GM12874 (cell line): ENCODE results near the gene PLD5.

Source experiments
- TF ChIP-seq, protein P1 (sequence below): IDR thresholded peaks from 2 replicates; pipeline ENCODE4 v1.5.1; 2011; ENCODE audit warnings: low read depth, mild to moderate bottlenecking, control low read depth, low read length, moderate library complexity; ENCODE audit not compliant: insufficient read depth

PLD5 gene

DNA sequence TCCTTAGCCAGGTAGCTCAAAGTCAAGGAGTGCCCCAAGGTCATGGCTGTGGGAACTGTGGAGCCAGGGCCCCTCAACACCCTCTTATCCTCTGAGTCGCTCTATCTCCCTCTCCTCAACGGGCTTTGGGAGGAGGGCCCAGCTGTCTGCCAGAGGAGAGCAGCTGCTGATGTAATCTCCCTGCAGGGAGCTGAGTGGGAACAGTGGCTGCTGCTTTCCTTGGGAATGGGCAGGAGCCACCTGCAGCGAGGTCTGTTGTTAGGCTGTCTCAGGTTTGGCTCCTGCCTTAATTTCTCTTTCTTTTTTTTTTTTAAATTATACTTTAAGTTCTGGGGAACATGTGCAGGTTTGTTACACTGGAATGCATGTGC, 466.8 kb downstream of the PLD5 start:
- TF ChIP-seq, protein P1, sequence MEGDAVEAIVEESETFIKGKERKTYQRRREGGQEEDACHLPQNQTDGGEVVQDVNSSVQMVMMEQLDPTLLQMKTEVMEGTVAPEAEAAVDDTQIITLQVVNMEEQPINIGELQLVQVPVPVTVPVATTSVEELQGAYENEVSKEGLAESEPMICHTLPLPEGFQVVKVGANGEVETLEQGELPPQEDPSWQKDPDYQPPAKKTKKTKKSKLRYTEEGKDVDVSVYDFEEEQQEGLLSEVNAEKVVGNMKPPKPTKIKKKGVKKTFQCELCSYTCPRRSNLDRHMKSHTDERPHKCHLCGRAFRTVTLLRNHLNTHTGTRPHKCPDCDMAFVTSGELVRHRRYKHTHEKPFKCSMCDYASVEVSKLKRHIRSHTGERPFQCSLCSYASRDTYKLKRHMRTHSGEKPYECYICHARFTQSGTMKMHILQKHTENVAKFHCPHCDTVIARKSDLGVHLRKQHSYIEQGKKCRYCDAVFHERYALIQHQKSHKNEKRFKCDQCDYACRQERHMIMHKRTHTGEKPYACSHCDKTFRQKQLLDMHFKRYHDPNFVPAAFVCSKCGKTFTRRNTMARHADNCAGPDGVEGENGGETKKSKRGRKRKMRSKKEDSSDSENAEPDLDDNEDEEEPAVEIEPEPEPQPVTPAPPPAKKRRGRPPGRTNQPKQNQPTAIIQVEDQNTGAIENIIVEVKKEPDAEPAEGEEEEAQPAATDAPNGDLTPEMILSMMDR = no peak

DNA sequence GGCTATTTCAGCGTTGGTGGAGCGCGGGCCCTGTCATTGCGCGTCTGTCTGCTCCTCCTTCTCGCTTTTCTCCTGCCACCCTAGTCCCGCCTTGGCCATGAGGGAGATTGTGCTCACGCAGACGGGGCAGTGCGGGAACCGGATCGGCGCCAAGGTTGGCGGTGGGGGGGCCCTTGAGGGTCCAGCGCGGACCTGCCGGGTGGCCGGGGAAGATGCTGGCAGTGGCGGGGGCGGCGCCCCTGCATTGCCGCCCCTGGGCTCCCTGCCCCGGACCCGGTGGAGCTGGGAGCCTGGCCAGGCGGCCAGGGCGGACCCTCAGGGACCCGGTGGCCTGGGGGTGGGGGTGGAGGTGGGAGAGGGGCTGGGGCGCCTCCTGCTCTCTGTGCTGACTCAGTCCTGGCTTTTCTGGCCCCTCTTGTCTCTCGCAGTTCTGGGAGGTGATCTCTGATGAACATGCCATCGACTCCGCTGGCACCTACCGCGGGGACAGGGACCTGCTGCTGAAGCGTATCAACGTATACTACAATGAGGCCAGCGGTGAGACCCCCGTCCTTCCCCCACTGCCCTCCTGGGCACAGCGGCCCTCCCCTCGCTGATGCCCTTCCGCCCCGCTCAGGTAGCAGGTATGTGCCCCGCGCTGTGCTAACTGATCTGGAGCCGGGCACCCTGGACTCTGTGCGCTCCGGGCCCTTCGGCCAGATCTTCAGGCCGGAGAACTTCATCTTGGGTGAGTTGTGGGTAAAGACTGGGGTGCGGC, 467.3 kb downstream of the PLD5 start:
- TF ChIP-seq, protein P1 = no peak

DNA sequence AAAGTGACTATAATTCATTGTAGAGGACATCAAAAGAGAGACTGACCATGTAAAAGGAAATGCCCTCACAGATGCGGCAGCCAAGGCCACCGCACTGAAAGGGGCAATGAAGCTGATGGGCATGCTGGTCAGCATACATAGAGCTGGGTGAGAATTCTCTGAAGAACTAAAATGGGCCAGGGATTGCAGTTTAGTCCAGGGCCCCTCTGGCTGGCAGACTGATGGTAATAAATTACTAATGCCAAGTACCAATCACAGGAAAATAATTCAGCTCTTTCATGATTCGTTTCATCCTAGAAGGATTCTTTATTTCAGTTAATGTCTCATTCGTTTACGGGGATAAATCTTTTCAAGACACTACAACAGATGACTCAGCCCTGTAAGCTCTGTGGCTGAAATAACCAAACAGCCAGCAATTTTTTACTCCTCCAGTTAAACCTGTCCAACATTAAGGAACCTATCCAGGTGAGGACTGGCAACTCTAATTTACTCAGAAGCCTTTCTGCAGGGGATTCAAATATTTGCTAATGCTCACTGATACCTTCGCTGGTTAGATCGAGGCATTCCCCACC, 468.7 kb downstream of the PLD5 start:
- TF ChIP-seq, protein P1 = no peak

GRCh38 chr1:242043165-242043564, 481.3 kb downstream of the PLD5 start:
- TF ChIP-seq, protein P1 = no peak

DNA sequence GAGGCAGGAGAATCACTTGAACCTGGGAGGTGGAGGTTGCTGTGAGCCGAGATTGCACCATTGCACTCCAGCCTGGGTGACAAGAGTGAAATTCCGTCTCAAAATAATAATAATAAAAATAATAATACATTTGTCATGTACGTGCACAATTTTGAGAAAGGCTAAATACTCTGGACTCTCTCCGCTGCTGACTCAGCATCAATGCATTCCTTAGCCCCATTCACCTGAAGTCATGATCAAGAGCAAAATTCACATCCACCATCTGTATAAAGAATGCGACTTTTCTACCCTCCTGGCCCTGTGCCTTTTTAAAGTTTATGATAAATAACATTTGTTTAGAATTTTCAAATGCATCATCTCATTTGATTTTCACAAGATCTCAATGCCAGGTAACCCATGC, 490.1 kb downstream of the PLD5 start:
- TF ChIP-seq, protein P1 = no peak

- TF ChIP-seq, protein P1 = no peak
These were observed 491.1 kb downstream of the PLD5 start for GRCh38 chr1:242033447-242033846.
